Measurements from ENCODE around the gene PAX9. TPM values are rescaled to one million over a fixed set of nuclear protein-coding genes. Genes with fewer than 3 reads are reported as not detected.

Gene PAX9
- total RNA-seq, 1 donor from 2014 or later = 0.13 TPM

- no peaks in the 10 kb centered on the region for H3K27me3 ChIP-seq (ENCODE audit: control insufficient read depth, insufficient read depth, low read length)
- DNase-seq (ENCODE audit: low read depth) = no peak
- no peak overlapping the region for H3K4me3 ChIP-seq (ENCODE audit: low read depth, low read length)
- no peaks in the 10 kb centered on the region for H3K36me3 ChIP-seq (ENCODE audit: control insufficient read depth, insufficient read depth, low read length)
- TF ChIP-seq CTCF (IDR thresholded peaks at IDR 0.05; ENCODE audit: insufficient read depth, low read length, poor library complexity, severe bottlenecking) = no peak
Observed at GRCh38 chr14:36701132-36701531, 39.5 kb downstream of the PAX9 start.

- no peak for TF ChIP-seq CTCF (IDR thresholded peaks at IDR 0.05; ENCODE audit: insufficient read depth, low read length, poor library complexity, severe bottlenecking)
- Histone ChIP-seq H3K27me3 (ENCODE audit: control insufficient read depth, insufficient read depth, low read length) (no peaks in the 10 kb centered on the region), H3K36me3 (ENCODE audit: control insufficient read depth, insufficient read depth, low read length) (no peaks in the 10 kb centered on the region), H3K4me3 (ENCODE audit: low read depth, low read length) (no peak overlapping the region)
- no peak for DNase-seq (ENCODE audit: low read depth)
Observed at GRCh38 chr14:36702474-36702873, 40.8 kb downstream of the PAX9 start.

GRCh38 chr14:36707570-36707969 is 45.9 kb downstream of the PAX9 start:
- Histone ChIP-seq H3K27me3 (ENCODE audit: control insufficient read depth, insufficient read depth, low read length) (no peaks in the 10 kb centered on the region), H3K4me3 (ENCODE audit: low read depth, low read length) (no peak overlapping the region)

GRCh38 chr14:36713960-36714703 is 52.5 kb downstream of the PAX9 start:
- DNase-seq (ENCODE audit: low read depth) = no peak
- no peaks in the 10 kb centered on the region for H3K36me3 ChIP-seq (ENCODE audit: control insufficient read depth, insufficient read depth, low read length)
- no peak overlapping the region for H3K4me3 ChIP-seq (ENCODE audit: low read depth, low read length)
- H3K27me3 ChIP-seq (ENCODE audit: control insufficient read depth, insufficient read depth, low read length) = no peaks in the 10 kb centered on the region
- no peak for TF ChIP-seq CTCF (IDR thresholded peaks at IDR 0.05; ENCODE audit: insufficient read depth, low read length, poor library complexity, severe bottlenecking)

More at GRCh38 chr14:36707570-36707969, 45.9 kb downstream of the PAX9 start:
- no peaks in the 10 kb centered on the region for H3K36me3 ChIP-seq (ENCODE audit: control insufficient read depth, insufficient read depth, low read length)
- DNase-seq (ENCODE audit: low read depth) = no peak
- TF ChIP-seq CTCF (IDR thresholded peaks at IDR 0.05; ENCODE audit: insufficient read depth, low read length, poor library complexity, severe bottlenecking) = no peak

- TF ChIP-seq CTCF (IDR thresholded peaks at IDR 0.05; ENCODE audit: insufficient read depth, low read length, poor library complexity, severe bottlenecking) = no peak
- Histone ChIP-seq H3K4me3 (ENCODE audit: low read depth, low read length) (no peak overlapping the region), H3K27me3 (ENCODE audit: control insufficient read depth, insufficient read depth, low read length) (no peaks in the 10 kb centered on the region), H3K36me3 (ENCODE audit: control insufficient read depth, insufficient read depth, low read length) (no peaks in the 10 kb centered on the region)
- no peak for DNase-seq (ENCODE audit: low read depth)
Observed at GRCh38 chr14:36716614-36717184, 55.0 kb downstream of the PAX9 start.

All from kidney epithelial cell (primary cell).